SU-DHL-6 (cell line): Measurements from ENCODE around the gene ARMS2.

Source experiments
- EZH2phosphoT487 ChIP-seq: fragments of 200-600 bp; sonication (generic), shearing (Covaris generic); conservative IDR thresholded peaks from 2 replicates; pipeline ENCODE4 v1.6.1; 2018; ENCODE audit warnings: mild to moderate bottlenecking, antibody characterized with exemption, low read length, moderate library complexity, mixed read lengths
- TF ChIP-seq, protein P1 (sequence below): fragments of 200-600 bp; sonication (generic); IDR thresholded peaks from one replicate; pipeline ENCODE4 v1.5.1; 2017; ENCODE audit warnings: antibody characterized with exemption, mild to moderate bottlenecking, low read length, moderate library complexity; ENCODE audit not compliant: insufficient read depth, poor library complexity, severe bottlenecking

DNA sequence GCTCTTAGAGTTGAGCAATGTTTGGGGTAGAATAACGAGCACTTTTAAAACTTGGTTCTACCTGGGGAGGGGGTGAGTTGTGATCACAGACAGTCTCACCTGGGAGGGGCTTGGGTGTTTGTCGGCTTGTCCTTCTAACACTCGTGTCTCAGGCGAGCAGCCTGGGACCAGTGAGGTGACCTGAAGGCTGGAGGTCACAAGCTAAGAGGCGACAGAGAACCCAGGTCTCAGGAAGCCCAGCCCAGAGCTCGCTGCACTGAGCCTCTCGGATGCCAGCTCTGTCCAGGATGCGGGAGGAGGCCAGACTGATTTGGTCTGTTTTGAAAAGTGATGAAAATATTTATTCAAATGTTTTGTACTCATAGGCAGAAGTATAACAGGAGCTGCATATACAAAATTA lies 18.7 kb downstream of the ARMS2 start:
- TF ChIP-seq, protein P1, sequence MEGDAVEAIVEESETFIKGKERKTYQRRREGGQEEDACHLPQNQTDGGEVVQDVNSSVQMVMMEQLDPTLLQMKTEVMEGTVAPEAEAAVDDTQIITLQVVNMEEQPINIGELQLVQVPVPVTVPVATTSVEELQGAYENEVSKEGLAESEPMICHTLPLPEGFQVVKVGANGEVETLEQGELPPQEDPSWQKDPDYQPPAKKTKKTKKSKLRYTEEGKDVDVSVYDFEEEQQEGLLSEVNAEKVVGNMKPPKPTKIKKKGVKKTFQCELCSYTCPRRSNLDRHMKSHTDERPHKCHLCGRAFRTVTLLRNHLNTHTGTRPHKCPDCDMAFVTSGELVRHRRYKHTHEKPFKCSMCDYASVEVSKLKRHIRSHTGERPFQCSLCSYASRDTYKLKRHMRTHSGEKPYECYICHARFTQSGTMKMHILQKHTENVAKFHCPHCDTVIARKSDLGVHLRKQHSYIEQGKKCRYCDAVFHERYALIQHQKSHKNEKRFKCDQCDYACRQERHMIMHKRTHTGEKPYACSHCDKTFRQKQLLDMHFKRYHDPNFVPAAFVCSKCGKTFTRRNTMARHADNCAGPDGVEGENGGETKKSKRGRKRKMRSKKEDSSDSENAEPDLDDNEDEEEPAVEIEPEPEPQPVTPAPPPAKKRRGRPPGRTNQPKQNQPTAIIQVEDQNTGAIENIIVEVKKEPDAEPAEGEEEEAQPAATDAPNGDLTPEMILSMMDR = no peak
- TF ChIP-seq EZH2phosphoT487 = no peak
